ENCODE results near the gene IL26.

DNA sequence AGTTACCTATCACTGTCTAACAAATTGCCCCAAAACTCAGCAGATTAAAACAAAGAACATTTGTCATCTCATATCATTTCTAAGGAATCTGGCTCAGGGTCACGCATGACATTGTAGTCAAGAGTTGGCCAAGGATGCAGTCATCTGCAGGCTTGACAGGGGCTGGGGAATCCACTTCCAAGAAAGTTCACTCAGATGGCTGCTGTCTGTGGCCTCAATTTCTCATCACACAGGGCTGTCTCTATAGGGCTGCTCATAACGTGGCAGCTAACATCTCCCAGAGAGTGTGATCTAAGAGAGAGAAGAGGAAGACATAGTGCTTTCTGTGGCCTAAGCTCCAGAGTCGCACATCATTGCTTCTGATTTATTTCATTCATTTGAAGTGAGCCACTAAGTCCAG is 44.7 kb upstream of the IL26 start:
- TF ChIP-seq, protein P1, sequence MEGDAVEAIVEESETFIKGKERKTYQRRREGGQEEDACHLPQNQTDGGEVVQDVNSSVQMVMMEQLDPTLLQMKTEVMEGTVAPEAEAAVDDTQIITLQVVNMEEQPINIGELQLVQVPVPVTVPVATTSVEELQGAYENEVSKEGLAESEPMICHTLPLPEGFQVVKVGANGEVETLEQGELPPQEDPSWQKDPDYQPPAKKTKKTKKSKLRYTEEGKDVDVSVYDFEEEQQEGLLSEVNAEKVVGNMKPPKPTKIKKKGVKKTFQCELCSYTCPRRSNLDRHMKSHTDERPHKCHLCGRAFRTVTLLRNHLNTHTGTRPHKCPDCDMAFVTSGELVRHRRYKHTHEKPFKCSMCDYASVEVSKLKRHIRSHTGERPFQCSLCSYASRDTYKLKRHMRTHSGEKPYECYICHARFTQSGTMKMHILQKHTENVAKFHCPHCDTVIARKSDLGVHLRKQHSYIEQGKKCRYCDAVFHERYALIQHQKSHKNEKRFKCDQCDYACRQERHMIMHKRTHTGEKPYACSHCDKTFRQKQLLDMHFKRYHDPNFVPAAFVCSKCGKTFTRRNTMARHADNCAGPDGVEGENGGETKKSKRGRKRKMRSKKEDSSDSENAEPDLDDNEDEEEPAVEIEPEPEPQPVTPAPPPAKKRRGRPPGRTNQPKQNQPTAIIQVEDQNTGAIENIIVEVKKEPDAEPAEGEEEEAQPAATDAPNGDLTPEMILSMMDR (IDR thresholded peaks at IDR 0.05; ENCODE audit: low read depth, low read length, poor library complexity, severe bottlenecking), result no peak
- TF ChIP-seq EZH2phosphoT487 (IDR thresholded peaks at IDR 0.05; ENCODE audit: borderline replicate concordance, low read length), result no peak
